Right lobe of liver (tissue), 4 donors: ENCODE measurements around the gene UBE4B.

ENCODE experiments used
- CTCF ChIP-seq, 4 donors: fragments of 200-600 bp in 3 of 4; fragments of 450-650 bp in 1 of 4; IDR thresholded peaks; one replicate each; pipeline versions ENCODE4 v1.5.1 to v1.8.0; 2016 to 2022; ENCODE audit warnings: antibody characterized with exemption in 4 of 4, mild to moderate bottlenecking in 2 of 4
- POLR2A ChIP-seq: fragments of 450-650 bp; IDR thresholded peaks from one replicate; pipeline ENCODE4 v1.6.1; 2017; ENCODE audit warnings: antibody characterized with exemption, mild to moderate bottlenecking
- donor health status: DM: no; HTN: no; CAD: no.
- donor health status: DM: no; HTN: no; CAD: no.
- donor health status: DM: no; HTN: yes; CAD: no.

DNA sequence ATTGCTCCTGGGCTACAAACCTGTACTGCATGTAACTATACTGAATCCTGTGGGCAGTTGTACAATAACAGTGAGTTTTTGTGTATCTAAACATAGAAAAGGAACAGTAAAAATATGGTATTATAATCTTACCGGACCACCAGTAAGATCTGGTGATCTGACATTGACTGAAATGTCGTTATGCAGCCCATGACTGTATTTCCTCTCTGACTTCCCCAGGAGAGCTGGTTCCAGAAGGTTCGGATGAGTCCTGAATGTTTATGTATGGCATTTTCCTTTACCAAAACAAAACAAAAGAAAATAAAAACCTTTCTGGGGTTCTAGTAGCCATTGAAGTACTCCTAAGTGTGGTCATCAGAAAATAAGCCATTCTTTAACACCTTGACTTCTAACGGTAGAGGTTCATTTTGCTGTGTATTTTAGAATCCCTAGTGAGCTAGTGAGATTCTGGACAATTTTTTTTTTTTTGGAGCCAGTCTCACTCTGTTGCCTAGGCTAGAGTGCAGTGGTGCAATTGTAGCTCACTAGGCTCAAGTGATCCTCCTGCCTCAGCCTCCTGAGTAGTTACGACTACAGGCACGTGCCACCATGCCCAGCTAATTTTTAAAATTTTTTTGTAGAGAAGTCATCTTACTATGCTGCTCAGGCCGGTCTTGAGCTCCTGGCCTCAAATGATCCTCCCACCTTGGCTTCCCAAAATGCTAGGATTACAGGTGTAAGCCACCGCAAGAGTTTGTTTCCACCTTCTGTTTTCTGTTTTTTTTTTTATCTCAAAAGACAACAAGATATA lies 27.7 kb downstream of the UBE4B start:
- no peak for TF ChIP-seq CTCF (IDR thresholded peaks at IDR 0.05)
- TF ChIP-seq POLR2A: no peak
